Activated naive CD8-positive, alpha-beta T cell treated with anti-CD3 and anti-CD28 coated beads for 36 hours (primary cell): Measurements from ENCODE around the gene CPED1. TPM values are rescaled to one million over a fixed set of nuclear protein-coding genes. Genes with fewer than 3 reads are reported as not detected.
"Not testable (repeated sequence)": the region's sequence is repeated elsewhere in the genome, so short reads cannot be mapped to it uniquely, and the experiment has no call there.

Source experiments
- DNase-seq: peaks from one replicate; pipeline ENCODE4 v3.0.0; 2021
- H3K27ac Mint-ChIP-seq: one replicate; pipeline ENCODE4 v1.8.0; 2022; ENCODE audit warnings: mild to moderate bottlenecking, moderate library complexity, mixed read lengths
- H3K27me3 Mint-ChIP-seq: one replicate; pipeline ENCODE4 v1.8.0; 2022; ENCODE audit warnings: mild to moderate bottlenecking, mixed read lengths
- H3K36me3 Mint-ChIP-seq: one replicate; pipeline ENCODE4 v1.8.0; 2021; ENCODE audit warnings: mild to moderate bottlenecking, mixed read lengths
- H3K4me1 Mint-ChIP-seq: one replicate; pipeline ENCODE4 v1.8.0; 2021; ENCODE audit warnings: mixed read lengths
- H3K4me3 Mint-ChIP-seq: one replicate; pipeline ENCODE4 v1.8.0; 2022; ENCODE audit warnings: mild to moderate bottlenecking, moderate library complexity, mixed read lengths
- H3K9me3 Mint-ChIP-seq: one replicate; pipeline ENCODE4 v1.8.0; 2022; ENCODE audit warnings: mixed read lengths
- total RNA-seq, 2 experiments: library from RNA; stranded (reverse); gene quantifications; one replicate each; pipeline ENCODE4 v1.2.3, GENCODE V29; 2021

Gene CPED1
- total RNA-seq, 2 experiments from 2014 or later: not detected

DNA sequence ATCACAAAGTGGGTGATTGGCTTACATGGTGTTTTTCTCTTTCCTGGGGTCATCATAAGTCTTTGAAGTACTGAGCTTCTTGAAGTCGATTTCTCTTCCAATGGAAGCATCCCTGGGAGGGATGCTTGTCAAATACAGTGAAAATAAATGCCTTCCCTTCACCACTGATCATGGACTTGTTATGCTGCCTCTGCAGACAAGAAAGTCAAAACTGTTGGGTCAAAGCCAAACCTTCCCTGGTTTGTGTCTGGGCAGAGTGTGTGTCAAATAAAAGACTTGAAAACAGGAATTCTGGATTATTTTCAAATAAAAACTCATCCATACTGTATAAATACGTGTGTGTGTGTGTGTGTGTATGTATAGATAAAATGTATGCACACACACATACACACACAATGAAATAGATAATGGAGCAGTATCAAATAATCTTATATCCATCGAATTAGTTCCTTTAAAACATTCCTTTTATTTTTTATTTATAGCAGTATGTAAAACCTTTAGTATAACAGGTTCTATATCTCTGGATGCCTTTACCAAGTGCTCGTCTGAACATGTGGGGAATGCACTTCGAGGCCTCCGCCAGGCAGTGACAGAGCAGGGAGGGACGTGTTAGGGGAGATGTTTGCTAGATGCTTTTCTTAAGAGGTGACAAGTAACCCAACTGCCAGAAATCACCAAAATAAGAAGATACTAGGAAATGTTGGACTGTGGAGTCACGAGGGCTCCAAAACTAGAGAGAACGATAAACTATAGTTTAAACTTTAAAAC, 313.1 kb downstream of the CPED1 start:
- Mint-ChIP-seq H3K27me3 (peaks cover 16% of the 10 kb centered on the region), H3K36me3 (no peaks in the 10 kb centered on the region), H3K4me1 (peaks cover 4% of the 10 kb centered on the region), H3K4me3 (no peak overlapping the region), H3K27ac (no peak overlapping the region), H3K9me3 (no peaks in the 10 kb centered on the region)
- no peak for DNase-seq

DNA sequence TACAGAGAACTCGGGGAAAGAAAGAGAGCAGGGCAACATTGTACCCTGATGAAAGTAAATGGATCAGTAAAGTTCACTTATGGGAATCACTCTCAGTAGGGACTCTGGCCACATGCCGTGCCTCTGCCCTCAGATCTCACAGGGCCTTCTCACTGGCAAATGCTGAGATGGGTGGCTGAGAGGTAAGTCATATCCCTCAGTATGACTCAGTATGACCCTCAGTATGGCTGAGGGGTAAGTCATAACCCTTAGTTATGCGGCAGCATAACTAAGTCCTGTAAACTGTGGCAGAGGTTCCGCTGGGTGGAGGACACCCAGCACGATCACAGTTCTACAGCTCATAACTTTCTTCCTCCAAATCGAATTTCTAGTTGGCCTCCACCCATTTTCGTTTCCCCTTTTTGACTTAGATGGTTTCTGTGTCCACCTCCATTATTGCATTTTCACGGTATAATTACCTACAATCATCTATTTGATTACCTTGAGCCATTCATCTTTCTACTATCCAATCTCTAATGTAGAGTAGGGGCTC, 313.8 kb downstream of the CPED1 start:
- Mint-ChIP-seq H3K9me3 (no peaks in the 10 kb centered on the region), H3K4me1 (peaks cover 6% of the 10 kb centered on the region), H3K36me3 (no peaks in the 10 kb centered on the region), H3K27ac (no peak overlapping the region), H3K4me3 (no peak overlapping the region), H3K27me3 (peaks cover 16% of the 10 kb centered on the region)
- no peak for DNase-seq

GRCh38 chr7:121303422-121304101, 315.1 kb downstream of the CPED1 start:
- H3K4me1 Mint-ChIP-seq: peaks cover 6% of the 10 kb centered on the region
- no peak for DNase-seq
- H3K4me3 Mint-ChIP-seq: no peak overlapping the region
- H3K9me3 Mint-ChIP-seq: no peaks in the 10 kb centered on the region
- H3K27me3 Mint-ChIP-seq: peaks cover 14% of the 10 kb centered on the region
- no peaks in the 10 kb centered on the region for H3K36me3 Mint-ChIP-seq
- no peak overlapping the region for H3K27ac Mint-ChIP-seq

DNA sequence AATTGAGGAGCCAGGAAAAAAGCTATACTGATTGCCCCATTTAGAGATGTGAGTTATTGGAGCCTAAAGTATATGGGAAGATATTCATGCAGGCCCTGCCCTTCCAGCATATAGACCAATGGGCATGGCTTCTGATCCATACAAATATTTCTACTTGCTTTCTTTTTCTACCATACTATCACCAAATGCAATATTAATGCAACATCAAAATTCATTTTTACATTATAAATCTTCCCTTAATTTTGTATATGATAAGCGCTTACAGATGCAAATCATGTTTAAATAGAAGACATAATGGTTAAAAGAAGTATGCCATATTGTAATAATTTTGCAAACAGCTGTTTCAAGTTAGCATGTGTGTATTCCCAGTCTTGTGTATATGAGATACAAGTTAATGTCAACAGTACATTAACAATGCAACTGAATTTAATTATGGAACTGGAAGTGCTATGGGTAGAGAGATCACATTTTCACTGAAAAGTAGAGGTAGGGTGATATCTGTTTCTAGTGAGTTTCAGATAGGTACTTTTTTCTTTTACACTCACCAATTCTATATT, 315.7 kb downstream of the CPED1 start:
- Mint-ChIP-seq H3K27me3 (peaks cover 15% of the 10 kb centered on the region), H3K4me1 (peaks cover 6% of the 10 kb centered on the region), H3K4me3 (no peak overlapping the region), H3K36me3 (no peaks in the 10 kb centered on the region), H3K9me3 (no peaks in the 10 kb centered on the region), H3K27ac (no peak overlapping the region)
- no peak for DNase-seq

DNA sequence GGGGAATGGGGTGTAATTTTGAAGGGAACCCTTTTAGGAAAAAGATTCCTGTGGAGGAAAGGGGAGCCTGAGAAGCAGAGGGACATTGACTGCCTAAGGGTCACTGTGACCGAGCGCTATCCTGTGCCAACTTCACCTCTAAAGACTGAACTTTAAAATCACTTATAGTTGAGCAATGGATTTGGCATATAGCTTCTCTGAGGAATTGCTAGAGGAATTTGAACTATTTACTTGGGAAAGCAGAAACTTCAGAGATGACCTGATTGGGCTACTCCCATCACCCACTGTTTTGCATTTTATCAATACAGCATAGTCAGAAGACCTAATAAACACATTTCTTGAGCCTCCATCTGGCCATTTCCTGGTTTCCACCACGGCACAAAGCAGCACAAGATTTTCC, 316.6 kb downstream of the CPED1 start:
- Mint-ChIP-seq H3K27ac (no peak overlapping the region), H3K4me3 (no peak overlapping the region), H3K36me3 (no peaks in the 10 kb centered on the region), H3K4me1 (peaks cover 6% of the 10 kb centered on the region), H3K9me3 (peaks cover 1% of the 10 kb centered on the region), H3K27me3 (peaks cover 18% of the 10 kb centered on the region)
- DNase-seq: no peak

DNA sequence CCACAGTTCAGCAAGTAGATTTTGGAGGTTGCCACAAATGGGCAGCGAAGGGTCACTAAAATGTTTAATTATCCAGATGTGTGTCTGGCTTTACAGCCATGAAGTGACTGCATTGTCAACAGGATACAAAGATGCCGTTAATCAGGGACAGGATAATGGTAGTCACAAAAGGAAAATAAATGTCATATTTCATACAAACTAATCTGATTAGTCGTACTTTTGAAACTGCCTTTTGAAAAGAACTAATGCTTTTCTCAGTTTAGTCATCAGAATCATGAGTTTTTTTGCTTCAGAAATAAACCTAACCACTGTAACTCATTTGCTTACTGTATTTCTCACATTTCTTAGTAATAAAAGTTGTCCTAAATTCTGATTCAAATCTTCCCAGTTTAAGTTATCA, 318.1 kb downstream of the CPED1 start:
- H3K9me3 Mint-ChIP-seq: peaks cover 2% of the 10 kb centered on the region
- H3K4me3 Mint-ChIP-seq: no peak overlapping the region
- peaks cover 27% of the 10 kb centered on the region for H3K27me3 Mint-ChIP-seq
- peaks cover 6% of the 10 kb centered on the region for H3K4me1 Mint-ChIP-seq
- no peak overlapping the region for H3K27ac Mint-ChIP-seq
- no peak for DNase-seq
- no peaks in the 10 kb centered on the region for H3K36me3 Mint-ChIP-seq

- Mint-ChIP-seq H3K27ac (no peak overlapping the region), H3K4me3 (no peak overlapping the region), H3K27me3 (peaks cover 24% of the 10 kb centered on the region), H3K36me3 (no peaks in the 10 kb centered on the region), H3K9me3 (peaks cover 2% of the 10 kb centered on the region), H3K4me1 (peaks cover 6% of the 10 kb centered on the region)
- DNase-seq: no peak
These were observed 318.6 kb downstream of the CPED1 start for GRCh38 chr7:121307021-121307574.

DNA sequence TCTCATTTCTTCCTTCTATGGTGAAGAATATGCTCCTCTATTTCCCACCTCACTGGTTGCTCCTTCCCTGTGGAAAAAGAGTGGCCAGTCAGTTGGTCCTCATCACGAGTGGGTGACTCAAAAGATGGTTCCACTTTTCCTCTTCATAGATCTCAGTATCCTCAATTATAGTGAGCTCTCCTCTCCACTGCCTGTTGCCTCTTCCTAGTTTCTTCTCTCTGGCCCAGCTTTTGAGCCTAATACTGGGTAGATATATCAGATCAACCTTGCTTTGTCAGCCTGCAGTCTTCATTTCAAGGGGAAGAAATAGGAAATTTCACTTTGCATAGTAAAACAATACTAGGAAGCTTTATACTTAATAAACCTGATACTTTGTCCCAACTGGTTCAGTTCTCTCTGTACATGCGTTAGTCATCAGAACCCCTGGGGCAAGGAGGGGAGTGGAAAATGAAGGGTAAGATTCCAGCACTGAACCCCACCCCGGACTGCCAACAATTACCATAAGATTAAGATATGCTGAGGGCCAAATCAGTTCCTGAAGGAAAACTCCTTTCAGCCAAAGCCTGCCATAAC, 324.8 kb downstream of the CPED1 start:
- H3K4me3 Mint-ChIP-seq: no peak overlapping the region
- no peaks in the 10 kb centered on the region for H3K4me1 Mint-ChIP-seq
- H3K27me3 Mint-ChIP-seq: peaks cover 29% of the 10 kb centered on the region
- H3K9me3 Mint-ChIP-seq: peaks cover 2% of the 10 kb centered on the region
- H3K36me3 Mint-ChIP-seq: peaks cover 1% of the 10 kb centered on the region
- H3K27ac Mint-ChIP-seq: no peak overlapping the region
- DNase-seq: no peak

GRCh38 chr7:121313793-121314676, 325.5 kb downstream of the CPED1 start:
- Mint-ChIP-seq H3K27ac (no peak overlapping the region), H3K4me3 (no peak overlapping the region), H3K27me3 (peaks cover 24% of the 10 kb centered on the region)

DNA sequence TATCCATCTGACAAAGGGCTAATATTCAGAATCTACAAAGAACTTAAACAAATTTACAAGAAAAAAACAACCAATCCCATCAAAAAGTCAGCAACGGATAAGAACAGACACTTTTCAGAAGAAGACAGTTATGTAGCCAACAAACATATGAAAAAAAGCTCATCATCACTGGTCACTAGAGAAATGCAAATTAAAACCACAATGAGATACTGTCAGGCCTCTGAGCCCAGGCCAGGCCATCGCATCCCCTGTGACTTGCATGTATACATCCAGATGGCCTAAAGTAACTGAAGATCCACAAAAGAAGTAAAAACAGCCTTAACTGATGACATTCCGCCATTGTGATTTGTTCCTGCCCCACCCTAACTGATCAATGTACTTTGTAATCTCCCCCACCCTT, 326.7 kb downstream of the CPED1 start:
- not testable (repeated sequence) for H3K36me3 Mint-ChIP-seq, H3K4me3 Mint-ChIP-seq, H3K27ac Mint-ChIP-seq, H3K4me1 Mint-ChIP-seq, DNase-seq, H3K9me3 Mint-ChIP-seq
- peaks cover 20% of the 10 kb centered on the region for H3K27me3 Mint-ChIP-seq

More at GRCh38 chr7:121313793-121314676, 325.5 kb downstream of the CPED1 start:
- H3K36me3 Mint-ChIP-seq: peaks cover 1% of the 10 kb centered on the region
- peaks cover 2% of the 10 kb centered on the region for H3K9me3 Mint-ChIP-seq
- H3K4me1 Mint-ChIP-seq: no peaks in the 10 kb centered on the region
- DNase-seq: no peak

DNA sequence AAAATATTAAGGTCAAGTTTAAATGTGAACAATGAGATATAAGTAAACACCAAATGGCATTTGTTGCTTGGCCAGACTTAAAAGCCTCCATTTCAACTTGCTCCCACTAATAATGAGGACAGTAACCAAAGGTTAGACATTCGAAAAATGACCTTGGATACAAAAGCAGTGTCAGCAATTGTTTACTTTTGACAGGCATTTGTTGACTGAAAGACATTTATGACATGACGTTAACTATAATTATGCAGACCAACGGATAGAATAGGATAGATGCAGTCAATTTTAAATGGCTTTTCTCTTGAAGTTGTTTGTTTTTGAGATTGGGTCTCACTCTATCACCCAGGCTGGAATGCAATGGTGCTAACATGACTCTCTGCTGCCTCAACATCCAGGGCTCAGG, 333.9 kb downstream of the CPED1 start:
- no peak overlapping the region for H3K27ac Mint-ChIP-seq
- DNase-seq: no peak
- no peaks in the 10 kb centered on the region for H3K36me3 Mint-ChIP-seq
- peaks cover 32% of the 10 kb centered on the region for H3K27me3 Mint-ChIP-seq
- H3K4me1 Mint-ChIP-seq: no peaks in the 10 kb centered on the region
- H3K9me3 Mint-ChIP-seq: no peaks in the 10 kb centered on the region
- H3K4me3 Mint-ChIP-seq: no peak overlapping the region

GRCh38 chr7:121323515-121324302, 335.2 kb downstream of the CPED1 start:
- Mint-ChIP-seq H3K27me3 (peaks cover 45% of the 10 kb centered on the region), H3K27ac (no peak overlapping the region), H3K9me3 (no peaks in the 10 kb centered on the region), H3K36me3 (no peaks in the 10 kb centered on the region), H3K4me3 (no peak overlapping the region), H3K4me1 (peaks cover 6% of the 10 kb centered on the region)
- no peak for DNase-seq

DNA sequence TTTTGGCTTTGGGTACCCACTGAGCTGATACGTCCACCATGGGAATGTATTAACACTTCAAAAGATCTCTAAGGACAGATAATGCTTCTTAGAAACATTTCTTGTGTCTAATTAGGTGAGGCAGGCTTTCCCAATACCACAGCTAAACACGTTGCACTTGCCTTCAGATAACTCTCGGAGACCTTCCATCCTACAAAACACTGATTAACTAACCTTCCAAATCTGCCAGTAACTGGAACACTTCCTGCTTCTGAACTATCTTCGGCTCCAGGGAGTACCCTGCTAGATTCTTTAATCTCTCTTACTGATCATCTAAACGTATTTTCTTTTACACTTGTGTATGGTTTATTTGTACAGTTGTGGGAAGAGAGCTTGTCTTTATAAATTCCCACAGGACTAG, 339.2 kb downstream of the CPED1 start:
- Mint-ChIP-seq H3K4me1 (peaks cover 16% of the 10 kb centered on the region), H3K27ac (no peak overlapping the region), H3K9me3 (no peaks in the 10 kb centered on the region), H3K36me3 (no peaks in the 10 kb centered on the region), H3K4me3 (no peak overlapping the region), H3K27me3 (peaks cover 75% of the 10 kb centered on the region)
- DNase-seq: no peak
